ENCODE data around the gene NME8.

- TF ChIP-seq CTCF (IDR thresholded peaks at IDR 0.05) = peak in 2 of 4 experiments; percentile 15 to 16
- peak in 1 of 2 donors; percentile 21 for TF ChIP-seq POLR2A (IDR thresholded peaks at IDR 0.05)
Observed at GRCh38 chr7:37920305-37920848, 72.0 kb downstream of the NME8 start, which contains the start of gene EPDR1.

Measured in uterus (tissue), 2 donors.